ENCODE data around the gene MEOX2. TPM values are rescaled to one million over a fixed set of nuclear protein-coding genes. Genes with fewer than 3 reads are reported as not detected.

Gene MEOX2
- total RNA-seq, 1 experiment from 2014 or later, result not detected

- no peak for TF ChIP-seq CTCF (conservative IDR thresholded peaks at IDR 0.05)
- Histone ChIP-seq H3K23me2 (ENCODE audit: insufficient read length, low read depth, low read length, poor library complexity, severe bottlenecking) (no peaks in the 10 kb centered on the region), H3K23ac (ENCODE audit: insufficient read length, low read depth, low read length) (no peak overlapping the region), H3K79me2 (ENCODE audit: insufficient read depth, low read length) (no peaks in the 10 kb centered on the region), H2BK5ac (ENCODE audit: insufficient read length, low read length) (no peak overlapping the region), H3K4me1 (ENCODE audit: insufficient read depth, low read length) (no peaks in the 10 kb centered on the region), H4K8ac (replicated peaks; ENCODE audit: insufficient read length, low read depth, low read length) (no peak overlapping the region), H2BK15ac (ENCODE audit: low read depth, low read length) (no peak overlapping the region), H3K27ac (ENCODE audit: insufficient read length, low read depth, low read length) (no peak overlapping the region), H2AFZ (ENCODE audit: low read length) (no peak overlapping the region), H3K27me3 (ENCODE audit: insufficient read depth, low read length) (no peaks in the 10 kb centered on the region), H4K91ac (ENCODE audit: insufficient read length, low read depth, low read length) (no peak overlapping the region), H3K9me3 (ENCODE audit: control insufficient read depth, low read depth, low read length) (peaks cover 4% of the 10 kb centered on the region), H3T11ph (ENCODE audit: low read length) (no peak overlapping the region), H4K20me1 (ENCODE audit: control insufficient read depth, insufficient read depth, insufficient read length) (no peaks in the 10 kb centered on the region), H2BK120ac (ENCODE audit: low read depth, low read length, poor library complexity, severe bottlenecking) (no peak overlapping the region), H3K4ac (ENCODE audit: low read depth, low read length) (no peak overlapping the region), H2BK20ac (ENCODE audit: low read depth, low read length, poor library complexity, severe bottlenecking) (no peak overlapping the region), H3K4me2 (ENCODE audit: insufficient read depth, insufficient read length, low read length) (no peak overlapping the region), H4K5ac (ENCODE audit: insufficient read length, low read depth, low read length) (no peak overlapping the region), H2BK12ac (ENCODE audit: insufficient read length, low read depth, low read length) (no peak overlapping the region), H3K56ac (ENCODE audit: insufficient read length, low read depth, low read length) (no peak overlapping the region), H3K9ac (ENCODE audit: extremely low read depth, insufficient read length, low read length) (no peak overlapping the region), H2AK5ac (ENCODE audit: insufficient read length, low read length) (no peak overlapping the region), H3K14ac (ENCODE audit: insufficient read depth, low read length) (no peak overlapping the region), H3K18ac (ENCODE audit: insufficient read length, low read depth, low read length) (no peak overlapping the region), H3K79me1 (ENCODE audit: insufficient read depth, low read depth, low read length, poor library complexity, severe bottlenecking) (no peaks in the 10 kb centered on the region)
- no peak overlapping the region for H3K27ac Mint-ChIP-seq
- H3K27me3 Mint-ChIP-seq (ENCODE audit: low read depth), result no peaks in the 10 kb centered on the region; the same call in 1 of the 2 replicates
- H3K9me3 Mint-ChIP-seq, result peaks cover 21 to 28% of the 10 kb centered on the region in 2 experiments
- DNase-seq, result no peak
- H3K4me1 Mint-ChIP-seq, result no peaks in the 10 kb centered on the region
- no peak overlapping the region for H3K4me3 Mint-ChIP-seq
- H3K36me3 Mint-ChIP-seq (ENCODE audit: insufficient read depth in 1 of 3, low read depth in 3 of 3), result peaks cover 6 to 21% (median 12%) of the 10 kb centered on the region in 3 experiments
- whole genome bisulfite sequencing (ENCODE audit: extremely low coverage, insufficient read length, low lambda C conversion rate), result no CpG with 5 or more reads among the region's 4 CpGs
Measured at GRCh38 chr7:15586266-15586665, 100.2 kb downstream of the MEOX2 start.
